ENCODE data around the gene ACP6.
"Not testable (repeated sequence)": the region's sequence is repeated elsewhere in the genome, so short reads cannot be mapped to it uniquely, and the experiment has no call there.

ACP6 gene

GRCh38 chr1:147619741-147620140, 50.6 kb downstream of the ACP6 start:
- no peak for DNase-seq

GRCh38 chr1:147618771-147619170, 51.6 kb downstream of the ACP6 start:
- no peak for DNase-seq

GRCh38 chr1:147618077-147618569, 52.2 kb downstream of the ACP6 start:
- DNase-seq = no peak

GRCh38 chr1:147614966-147615365, 55.4 kb downstream of the ACP6 start:
- not testable (repeated sequence) for DNase-seq

- no peak for DNase-seq
Observed at GRCh38 chr1:147613506-147613905, 56.8 kb downstream of the ACP6 start.

GRCh38 chr1:147612366-147612765, 58.0 kb downstream of the ACP6 start:
- no peak for DNase-seq

- no peak for DNase-seq
Observed at GRCh38 chr1:147611586-147611985, 58.7 kb downstream of the ACP6 start.

GRCh38 chr1:147611021-147611426, 59.3 kb downstream of the ACP6 start:
- no peak for DNase-seq

GRCh38 chr1:147609358-147609757, 61.0 kb downstream of the ACP6 start:
- no peak for DNase-seq

- DNase-seq = no peak
Observed at GRCh38 chr1:147608596-147608995, 61.7 kb downstream of the ACP6 start.

GRCh38 chr1:147605591-147605990, 64.7 kb downstream of the ACP6 start:
- no peak for DNase-seq

GRCh38 chr1:147603986-147604385, 66.3 kb downstream of the ACP6 start:
- DNase-seq = no peak

- no peak for DNase-seq
Observed at GRCh38 chr1:147600119-147601111, 69.9 kb downstream of the ACP6 start.

- peak; percentile 97 for DNase-seq
Observed at GRCh38 chr1:147599362-147600118, 70.8 kb downstream of the ACP6 start.

GRCh38 chr1:147598621-147599361, 71.5 kb downstream of the ACP6 start:
- DNase-seq = no peak

GRCh38 chr1:147597010-147597409, 73.3 kb downstream of the ACP6 start:
- DNase-seq = no peak

Measured in activated gamma-delta T cell (primary cell).